IPS DF 6.9 (cell line): ENCODE results near the gene LRRC37A2.
"Not testable (repeated sequence)": the region's sequence is repeated elsewhere in the genome, so short reads cannot be mapped to it uniquely, and the experiment has no call there.

Experiments used
- DNase-seq: peaks from one replicate; pipeline ENCODE4 v3.0.0-alpha.2; 2013; ENCODE audit warnings: low read depth, low spot score
- H3K27ac ChIP-seq: one replicate; pipeline ENCODE4 v1.5.1; 2013; ENCODE audit warnings: low read length, control low read depth
- H3K27me3 ChIP-seq: 2 replicates; pipeline ENCODE4 v1.6.1; 2013; ENCODE audit warnings: mild to moderate bottlenecking, low read length; ENCODE audit not compliant: control insufficient read depth, insufficient read depth
- H3K36me3 ChIP-seq: 2 replicates; pipeline ENCODE4 v1.6.1; 2013; ENCODE audit warnings: low read length; ENCODE audit not compliant: control insufficient read depth, insufficient read depth
- H3K4me1 ChIP-seq: 2 replicates; pipeline ENCODE4 v1.6.1; 2013; ENCODE audit warnings: low read length; ENCODE audit not compliant: control insufficient read depth, insufficient read depth
- H3K4me3 ChIP-seq: 2 replicates; pipeline ENCODE4 v1.5.1; 2013; ENCODE audit warnings: mild to moderate bottlenecking, low read length
- H3K9me3 ChIP-seq: 2 replicates; pipeline ENCODE4 v1.6.1; 2013; ENCODE audit warnings: low read length, inconsistent platforms; ENCODE audit not compliant: control insufficient read depth, insufficient read depth
- WGBS: extraction: QIAGEN DNeasy Blood & Tissue Kit; methylation state at CpG from one replicate; pipeline ENCODE4 v1.1.7; 2013; ENCODE audit warnings: mixed read lengths, missing lambda C conversion rate; ENCODE audit not compliant: insufficient read length, insufficient coverage; 5-methylcytosine and 5-hydroxymethylcytosine counted together

LRRC37A2 gene

GRCh38 chr17:46598344-46598931 lies 86.2 kb downstream of the LRRC37A2 start:
- H3K9me3 ChIP-seq, H3K4me1 ChIP-seq, H3K27ac ChIP-seq, H3K27me3 ChIP-seq, DNase-seq, H3K4me3 ChIP-seq, H3K36me3 ChIP-seq: not testable (repeated sequence)
- WGBS, result no CpG with 5 or more reads among the region's 3 CpGs

GRCh38 chr17:46600767-46601166 lies 88.5 kb downstream of the LRRC37A2 start:
- H3K4me1 ChIP-seq, H3K27me3 ChIP-seq, H3K4me3 ChIP-seq, H3K9me3 ChIP-seq, H3K27ac ChIP-seq, DNase-seq, H3K36me3 ChIP-seq: not testable (repeated sequence)
- no CpG with 5 or more reads among the region's 3 CpGs for WGBS

GRCh38 chr17:46603125-46603524 lies 90.9 kb downstream of the LRRC37A2 start:
- H3K9me3 ChIP-seq, H3K4me1 ChIP-seq: not testable (repeated sequence)

More at GRCh38 chr17:46603125-46603524, 90.9 kb downstream of the LRRC37A2 start:
- not testable (repeated sequence) for H3K4me3 ChIP-seq, H3K27me3 ChIP-seq, H3K27ac ChIP-seq, DNase-seq, H3K36me3 ChIP-seq
